Measurements from ENCODE around the gene BCLAF1.

The BCLAF1 gene

DNA sequence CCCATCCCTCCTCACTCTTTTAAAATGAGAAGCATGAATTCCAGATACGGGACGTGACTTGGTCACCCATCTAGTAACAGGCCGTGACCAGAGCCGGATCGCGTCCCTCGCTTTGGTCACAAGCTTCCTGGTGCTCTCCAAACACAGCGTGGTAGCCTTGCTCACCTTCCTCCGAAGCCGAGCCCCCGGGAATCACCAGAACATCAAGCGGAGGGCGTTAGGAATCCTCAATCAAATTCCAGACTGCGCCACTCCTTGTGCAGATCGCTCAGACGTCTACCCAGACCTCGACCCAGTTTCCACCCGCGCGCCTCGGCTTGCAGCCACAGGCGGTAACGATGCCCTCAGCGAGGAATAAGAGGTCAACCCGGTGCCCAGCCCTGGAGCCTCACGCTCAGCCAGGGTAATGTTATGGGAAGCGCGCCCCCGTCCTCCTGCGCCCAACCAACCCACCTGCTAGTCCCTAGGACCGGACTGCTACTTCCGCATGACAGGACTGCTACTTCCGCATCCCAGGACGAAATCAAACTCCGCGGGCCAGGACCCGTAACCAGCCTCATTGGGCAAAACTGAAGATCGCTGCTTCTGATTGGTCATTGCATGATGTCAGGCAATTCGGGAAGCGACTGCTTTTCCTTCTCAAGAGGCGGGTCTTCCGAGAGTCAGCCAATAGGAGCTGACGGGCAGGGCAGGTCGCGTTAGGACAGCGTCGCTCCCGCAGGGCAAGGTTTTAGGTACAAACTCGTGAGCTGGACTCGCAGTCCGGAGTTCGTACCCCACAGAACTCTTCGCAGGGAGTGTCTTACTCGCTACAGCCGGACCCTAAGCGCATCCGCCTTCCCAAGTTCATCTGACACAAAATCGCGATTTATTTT, 39.6 kb downstream of the BCLAF1 start, which contains the start of gene MTFR2:
MTFR2 (minus strand) TSS at position 501 of the 875 bp plus-strand sequence. CDS start 1,212 bp downstream, outside the sequence.
- Histone ChIP-seq H3K23ac (ENCODE audit: low read length) (no peak within 1 kb of the TSS), H3K9me3 (ENCODE audit: insufficient read depth, low read depth, low read length) (no peaks in the 10 kb centered on the region), H2BK12ac (ENCODE audit: low read length) (no peak within 1 kb of the TSS), H4K91ac (ENCODE audit: low read depth, low read length) (no peak within 1 kb of the TSS), H2BK5ac (ENCODE audit: low read depth, low read length, poor library complexity) (no peak within 1 kb of the TSS), H3K4ac (ENCODE audit: low read depth, low read length) (no peak within 1 kb of the TSS), H3K36me3 (ENCODE audit: control insufficient read depth in 1 of 2, insufficient read depth in 2 of 2, low read length in 2 of 2) (no peaks in the 10 kb centered on the region), H3K4me3 (ENCODE audit: low read depth, low read length) (peak within 1 kb of the TSS; percentile 89), H3K79me1 (ENCODE audit: low read length) (no peaks in the 10 kb centered on the region), H4K8ac (ENCODE audit: low read depth, low read length) (peak within 1 kb of the TSS; percentile 47), H3K14ac (ENCODE audit: low read length) (no peak within 1 kb of the TSS), H3K18ac (ENCODE audit: low read length) (peak within 1 kb of the TSS; percentile 40), H3K4me2 (ENCODE audit: low read length) (peak within 1 kb of the TSS; percentile 77), H3K27me3 (ENCODE audit: insufficient read depth, low read length) (no peaks in the 10 kb centered on the region), H3K27ac (ENCODE audit: low read depth, low read length) (no peak within 1 kb of the TSS), H3K9ac (ENCODE audit: low read length) (peak within 1 kb of the TSS; percentile 24), H2AFZ (ENCODE audit: insufficient read depth, low read length, poor library complexity) (peak within 1 kb of the TSS; percentile 39), H2AK5ac (ENCODE audit: low read length) (no peak within 1 kb of the TSS), H2BK120ac (ENCODE audit: insufficient read depth, low read length, poor library complexity) (no peak within 1 kb of the TSS), H4K12ac (ENCODE audit: low read depth, low read length) (peak within 1 kb of the TSS; percentile 74), H3K79me2 (ENCODE audit: control insufficient read depth, insufficient read depth, low read length, poor library complexity) (no peaks in the 10 kb centered on the region), H3K4me1 (ENCODE audit: control insufficient read depth in 1 of 2, insufficient read depth in 2 of 2, low read length in 2 of 2) (peaks cover 0 to 3% of the 10 kb centered on the region in 2 experiments)
- no CpG with 5 or more reads among the region's 59 CpGs for WGBS (ENCODE audit: extremely low coverage, insufficient coverage, insufficient read length)
- DNase-seq = peak; percentile 100

DNA sequence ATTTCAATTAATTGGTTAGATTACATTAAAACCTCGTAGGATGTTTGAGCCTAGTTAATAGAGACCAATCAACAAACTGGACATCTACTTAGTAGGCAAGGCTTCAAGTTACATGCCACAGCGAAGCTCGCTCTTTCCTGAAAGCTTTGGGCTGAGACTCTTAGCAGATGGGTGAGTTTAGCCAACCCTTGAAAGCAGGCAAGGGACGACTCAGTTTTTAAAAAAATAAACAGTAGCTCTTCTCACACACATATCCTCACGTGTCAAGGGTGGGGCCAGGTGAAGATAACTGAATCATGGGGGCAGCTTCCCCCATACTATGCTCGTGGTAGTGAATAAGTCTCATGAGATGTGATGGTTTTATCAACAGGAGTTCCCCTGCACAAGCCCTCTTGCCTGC, 40.3 kb downstream of the BCLAF1 start:
- DNase-seq = no peak
- H3K4ac ChIP-seq (ENCODE audit: low read depth, low read length) = no peak overlapping the region
- no peak overlapping the region for H3K23ac ChIP-seq (ENCODE audit: low read length)
- WGBS (ENCODE audit: extremely low coverage, insufficient coverage, insufficient read length) = no CpG with 5 or more reads among the region's 6 CpGs
- H3K9me3 ChIP-seq (ENCODE audit: insufficient read depth, low read depth, low read length) = no peaks in the 10 kb centered on the region
- no peaks in the 10 kb centered on the region for H3K27me3 ChIP-seq (ENCODE audit: insufficient read depth, low read length)
- H3K18ac ChIP-seq (ENCODE audit: low read length) = no peak overlapping the region
- H2AK5ac ChIP-seq (ENCODE audit: low read length) = no peak overlapping the region
- H2BK5ac ChIP-seq (ENCODE audit: low read depth, low read length, poor library complexity) = no peak overlapping the region
- no peaks in the 10 kb centered on the region for H3K36me3 ChIP-seq (ENCODE audit: control insufficient read depth in 1 of 2, insufficient read depth in 2 of 2, low read length in 2 of 2)
- no peak overlapping the region for H4K12ac ChIP-seq (ENCODE audit: low read depth, low read length)
- H3K9ac ChIP-seq (ENCODE audit: low read length) = no peak overlapping the region
- H4K91ac ChIP-seq (ENCODE audit: low read depth, low read length) = no peak overlapping the region
- no peak overlapping the region for H2AFZ ChIP-seq (ENCODE audit: insufficient read depth, low read length, poor library complexity)
- H3K4me3 ChIP-seq (ENCODE audit: low read depth, low read length) = peak overlapping the region; percentile 89
- peak overlapping the region; percentile 26 for H4K8ac ChIP-seq (ENCODE audit: low read depth, low read length)
- H2BK12ac ChIP-seq (ENCODE audit: low read length) = no peak overlapping the region
- peak overlapping the region; percentile 54 for H3K4me2 ChIP-seq (ENCODE audit: low read length)
- no peak overlapping the region for H3K14ac ChIP-seq (ENCODE audit: low read length)
- H3K4me1 ChIP-seq (ENCODE audit: control insufficient read depth in 1 of 2, insufficient read depth in 2 of 2, low read length in 2 of 2) = peaks cover 0 to 3% of the 10 kb centered on the region in 2 experiments
- H3K79me2 ChIP-seq (ENCODE audit: control insufficient read depth, insufficient read depth, low read length, poor library complexity) = no peaks in the 10 kb centered on the region
- no peak overlapping the region for H3K27ac ChIP-seq (ENCODE audit: low read depth, low read length)
- H2BK120ac ChIP-seq (ENCODE audit: insufficient read depth, low read length, poor library complexity) = no peak overlapping the region
- H3K79me1 ChIP-seq (ENCODE audit: low read length) = no peaks in the 10 kb centered on the region

DNA sequence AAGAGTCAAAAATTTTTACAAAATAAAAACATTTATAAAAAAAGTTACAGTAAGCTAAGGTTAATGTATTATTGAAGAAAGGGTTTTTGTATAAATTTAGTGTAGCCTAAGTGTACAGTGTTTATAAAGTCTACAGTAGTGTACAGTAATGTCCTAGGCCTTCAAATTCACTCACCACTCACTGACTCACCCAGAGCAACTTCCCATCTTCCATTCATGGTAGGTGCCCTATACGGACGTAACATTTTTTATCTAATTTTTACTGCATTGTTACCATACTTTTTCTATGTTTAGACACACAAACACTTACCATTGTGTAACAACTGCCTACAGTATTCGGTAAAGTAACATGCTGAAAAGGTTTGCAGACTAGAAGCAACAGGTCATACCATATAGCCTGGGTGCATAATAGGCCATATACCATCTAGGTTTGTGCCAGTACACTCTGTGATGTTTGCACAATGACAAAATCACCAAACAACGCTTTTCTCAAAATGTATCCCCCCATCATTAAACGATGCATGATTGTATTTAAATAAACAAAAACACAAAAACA, 45.5 kb downstream of the BCLAF1 start:
- Histone ChIP-seq H2BK12ac (ENCODE audit: low read length) (no peak overlapping the region), H3K23ac (ENCODE audit: low read length) (no peak overlapping the region), H3K79me1 (ENCODE audit: low read length) (no peaks in the 10 kb centered on the region), H3K4me3 (ENCODE audit: low read depth, low read length) (no peak overlapping the region), H3K79me2 (ENCODE audit: control insufficient read depth, insufficient read depth, low read length, poor library complexity) (no peaks in the 10 kb centered on the region), H3K27ac (ENCODE audit: low read depth, low read length) (no peak overlapping the region), H2BK120ac (ENCODE audit: insufficient read depth, low read length, poor library complexity) (no peak overlapping the region), H4K12ac (ENCODE audit: low read depth, low read length) (no peak overlapping the region), H3K18ac (ENCODE audit: low read length) (no peak overlapping the region), H3K4me2 (ENCODE audit: low read length) (no peak overlapping the region), H3K9ac (ENCODE audit: low read length) (no peak overlapping the region), H4K8ac (ENCODE audit: low read depth, low read length) (no peak overlapping the region), H3K4me1 (ENCODE audit: control insufficient read depth in 1 of 2, insufficient read depth in 2 of 2, low read length in 2 of 2) (no peaks in the 10 kb centered on the region), H3K9me3 (ENCODE audit: insufficient read depth, low read depth, low read length) (no peaks in the 10 kb centered on the region), H3K14ac (ENCODE audit: low read length) (no peak overlapping the region), H2AFZ (ENCODE audit: insufficient read depth, low read length, poor library complexity) (no peak overlapping the region), H3K27me3 (ENCODE audit: insufficient read depth, low read length) (no peaks in the 10 kb centered on the region), H3K36me3 (ENCODE audit: control insufficient read depth in 1 of 2, insufficient read depth in 2 of 2, low read length in 2 of 2) (peaks cover 4 to 5% of the 10 kb centered on the region in 2 experiments), H3K4ac (ENCODE audit: low read depth, low read length) (no peak overlapping the region), H2AK5ac (ENCODE audit: low read length) (no peak overlapping the region), H2BK5ac (ENCODE audit: low read depth, low read length, poor library complexity) (no peak overlapping the region), H4K91ac (ENCODE audit: low read depth, low read length) (no peak overlapping the region)
- peak; percentile 47 to 81 for DNase-seq
- WGBS (ENCODE audit: extremely low coverage, insufficient coverage, insufficient read length) = no CpG with 5 or more reads among the region's 5 CpGs

- H3K4me1 ChIP-seq (ENCODE audit: control insufficient read depth in 1 of 2, insufficient read depth in 2 of 2, low read length in 2 of 2) = no peaks in the 10 kb centered on the region
- H3K18ac ChIP-seq (ENCODE audit: low read length) = no peak overlapping the region
- H3K27ac ChIP-seq (ENCODE audit: low read depth, low read length) = no peak overlapping the region
- H3K23ac ChIP-seq (ENCODE audit: low read length) = no peak overlapping the region
- no peak overlapping the region for H2BK12ac ChIP-seq (ENCODE audit: low read length)
- no peak overlapping the region for H4K8ac ChIP-seq (ENCODE audit: low read depth, low read length)
- H2AK5ac ChIP-seq (ENCODE audit: low read length) = no peak overlapping the region
- no peak overlapping the region for H2BK5ac ChIP-seq (ENCODE audit: low read depth, low read length, poor library complexity)
- no peaks in the 10 kb centered on the region for H3K79me1 ChIP-seq (ENCODE audit: low read length)
- H3K27me3 ChIP-seq (ENCODE audit: insufficient read depth, low read length) = no peaks in the 10 kb centered on the region
- no peak overlapping the region for H3K9ac ChIP-seq (ENCODE audit: low read length)
- no peak overlapping the region for H3K4me3 ChIP-seq (ENCODE audit: low read depth, low read length)
- no peak overlapping the region for H2AFZ ChIP-seq (ENCODE audit: insufficient read depth, low read length, poor library complexity)
- no peaks in the 10 kb centered on the region for H3K79me2 ChIP-seq (ENCODE audit: control insufficient read depth, insufficient read depth, low read length, poor library complexity)
- no peak overlapping the region for H4K91ac ChIP-seq (ENCODE audit: low read depth, low read length)
- no peaks in the 10 kb centered on the region for H3K9me3 ChIP-seq (ENCODE audit: insufficient read depth, low read depth, low read length)
- no peak overlapping the region for H3K4ac ChIP-seq (ENCODE audit: low read depth, low read length)
- H4K12ac ChIP-seq (ENCODE audit: low read depth, low read length) = no peak overlapping the region
- WGBS (ENCODE audit: extremely low coverage, insufficient coverage, insufficient read length) = no CpG with 5 or more reads among the region's 9 CpGs
- no peak overlapping the region for H3K4me2 ChIP-seq (ENCODE audit: low read length)
- H3K36me3 ChIP-seq (ENCODE audit: control insufficient read depth in 1 of 2, insufficient read depth in 2 of 2, low read length in 2 of 2) = peaks cover 2 to 8% of the 10 kb centered on the region in 2 experiments
- DNase-seq = no peak
- no peak overlapping the region for H2BK120ac ChIP-seq (ENCODE audit: insufficient read depth, low read length, poor library complexity)
- H3K14ac ChIP-seq (ENCODE audit: low read length) = no peak overlapping the region
Measured at GRCh38 chr6:136236466-136237293, 53.0 kb downstream of the BCLAF1 start.
